OCI-LY7 (cell line): ENCODE measurements around the gene HDGF. TPM values are rescaled to one million over a fixed set of nuclear protein-coding genes. Genes with fewer than 3 reads are reported as not detected.

Source experiments
- BruUV-seq: library from RNA; stranded (reverse); fragments of 400-500 nt; replicated peaks from 2 replicates; lab custom pipeline; 2021; lab: Mats Ljungman, UMichigan
- CTCF ChIA-PET: fragments of 300-600 bp; sonication (Branson Sonifier 250); formaldehyde crosslinking; loops from one replicate; lab custom pipeline; 2022; ENCODE audit warnings: antibody characterized with exemption; ENCODE audit not compliant: unreplicated experiment; lab: Charles Lee
- POLR2A ChIA-PET: fragments of 300-600 bp; sonication (Branson Sonifier 250); formaldehyde crosslinking; loops from one replicate; lab custom pipeline; 2022; ENCODE audit warnings: antibody characterized with exemption; lab: Charles Lee
- DNase-seq: peaks from one replicate; pipeline ENCODE4 v3.0.0-alpha.2; 2015; ENCODE audit warnings: low spot score
- H2AFZ ChIP-seq: fragments of 200-600 bp; sonication (generic), shearing (Covaris generic); 2 replicates; pipeline ENCODE4 v1.6.1; 2014; ENCODE audit warnings: mild to moderate bottlenecking, antibody characterized with exemption, low read length, moderate library complexity
- H3K27ac ChIP-seq: fragments of 200-600 bp; sonication (generic); 2 replicates; pipeline ENCODE4 v1.5.1; 2014; ENCODE audit warnings: mixed run types, low read depth, mild to moderate bottlenecking, moderate library complexity, low read length, inconsistent platforms; ENCODE audit not compliant: poor library complexity, severe bottlenecking
- H3K36me3 ChIP-seq: fragments of 200-600 bp; sonication (generic); 2 replicates; pipeline ENCODE4 v1.6.1; 2014; ENCODE audit warnings: mild to moderate bottlenecking, antibody characterized with exemption, low read length, moderate library complexity, mixed read lengths; ENCODE audit not compliant: insufficient read depth
- H3K4me1 ChIP-seq: fragments of 200-600 bp; sonication (generic); 2 replicates; pipeline ENCODE4 v1.5.1; 2014; ENCODE audit warnings: mild to moderate bottlenecking, low read length; ENCODE audit not compliant: insufficient read depth, poor library complexity, severe bottlenecking
- H3K4me2 ChIP-seq: fragments of 200-600 bp; sonication (generic); 2 replicates; pipeline ENCODE4 v1.6.1; 2014; ENCODE audit warnings: mild to moderate bottlenecking, low read length
- H3K4me3 ChIP-seq: fragments of 200-600 bp; sonication (generic); 2 replicates; pipeline ENCODE4 v1.5.1; 2014; ENCODE audit warnings: mild to moderate bottlenecking, low read depth, low read length; ENCODE audit not compliant: poor library complexity, severe bottlenecking
- H3K79me2 ChIP-seq: fragments of 200-600 bp; sonication (generic); 2 replicates; pipeline ENCODE4 v1.6.1; 2016; ENCODE audit warnings: low read depth, mild to moderate bottlenecking, low read length, moderate library complexity, mixed read lengths; ENCODE audit not compliant: insufficient read depth
- H3K9me2 ChIP-seq: fragments of 200-600 bp; sonication (generic); 2 replicates; pipeline ENCODE4 v1.6.1; 2016; ENCODE audit warnings: mild to moderate bottlenecking, low read length, mixed read lengths; ENCODE audit not compliant: insufficient read depth
- H3K9me3 ChIP-seq: fragments of 200-600 bp; sonication (generic); 2 replicates; pipeline ENCODE4 v1.6.1; 2014; ENCODE audit warnings: mild to moderate bottlenecking, mixed run types, low read length, mixed read lengths
- H4K20me1 ChIP-seq: fragments of 200-600 bp; sonication (generic); 2 replicates; pipeline ENCODE4 v1.6.1; 2014; ENCODE audit warnings: mild to moderate bottlenecking, antibody characterized with exemption, low read length, moderate library complexity, mixed read lengths; ENCODE audit not compliant: insufficient read depth
- EZH2phosphoT487 ChIP-seq: fragments of 200-600 bp; sonication (generic); IDR thresholded peaks from 2 replicates; pipeline ENCODE4 v1.6.1; 2018; ENCODE audit warnings: low read depth, borderline replicate concordance, mild to moderate bottlenecking, mixed run types, antibody characterized with exemption, low read length, moderate library complexity, mixed read lengths
- intact Hi-C: fragments of 100-400 bp; cut with micrococcal nuclease; formaldehyde crosslinking; loops from one replicate; pipeline ENCODE4 v1.10.0; 2022; ENCODE audit not compliant: unreplicated experiment
- total RNA-seq, 2 experiments: library from RNA; depleted of rRNA in 1 of 2; stranded (reverse); fragments of >200 nt in 1 of 2; shearing (Covaris generic) in 1 of 2; gene quantifications; 2 replicates each; pipeline ENCODE4 v1.2.3, GENCODE V29; 2014 to 2022
- TF ChIP-seq, protein P1 (sequence below): fragments of 200-600 bp; sonication (generic); conservative IDR thresholded peaks from 2 replicates; pipeline ENCODE4 v1.5.1; 2014; ENCODE audit warnings: mild to moderate bottlenecking, antibody characterized with exemption, low read length, moderate library complexity, mixed read lengths

HDGF gene
- total RNA-seq, 2 experiments from 2014 or later: 291 to 329 TPM

DNA sequence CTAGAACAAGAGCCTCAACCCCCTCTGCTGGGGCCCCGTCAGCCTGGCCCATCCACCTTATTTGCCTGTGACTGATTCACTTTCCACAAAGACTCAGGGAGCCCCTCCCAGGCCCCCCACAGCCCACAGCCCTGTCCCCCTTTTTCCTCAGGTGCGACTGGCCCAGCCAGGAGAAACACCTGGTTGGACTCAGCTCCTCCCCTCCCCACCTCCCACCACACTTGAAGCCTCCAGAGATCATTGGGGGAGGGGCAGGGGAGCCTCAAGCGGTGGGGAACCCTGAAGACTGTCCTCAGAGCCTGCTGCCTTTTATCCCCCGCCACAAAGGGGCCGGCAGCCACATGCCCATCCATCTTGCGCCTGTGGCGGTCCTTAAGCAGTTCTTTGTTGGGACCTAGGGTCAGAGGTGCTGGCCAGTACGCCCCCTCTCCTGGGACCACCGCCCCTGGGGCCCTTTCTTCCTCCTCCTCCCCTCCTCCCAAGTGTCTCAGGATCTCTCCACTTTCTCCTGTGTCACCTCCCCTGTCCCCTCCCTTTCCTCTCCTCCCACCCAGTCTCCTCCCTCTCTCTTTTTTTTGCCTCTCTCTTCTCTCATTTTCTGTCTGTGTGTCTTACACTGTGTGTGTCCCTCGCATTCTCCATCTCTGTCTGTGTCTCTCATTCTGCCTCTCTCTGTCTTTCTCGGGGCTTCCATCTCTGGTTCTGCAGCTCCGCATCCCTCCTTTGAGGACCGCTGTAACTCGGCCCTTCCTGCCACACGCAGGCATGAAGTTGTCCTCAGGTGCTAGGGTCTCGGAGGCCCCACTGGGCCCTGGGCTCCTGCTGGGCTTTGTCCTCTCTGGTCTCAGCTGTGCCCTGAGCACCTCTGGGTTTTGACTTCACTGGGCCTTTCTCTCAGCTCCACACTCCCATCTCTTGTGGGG, 58.3 kb downstream of the HDGF start:
- no peaks in the 10 kb centered on the region for H3K9me2 ChIP-seq
- TF ChIP-seq, protein P1, sequence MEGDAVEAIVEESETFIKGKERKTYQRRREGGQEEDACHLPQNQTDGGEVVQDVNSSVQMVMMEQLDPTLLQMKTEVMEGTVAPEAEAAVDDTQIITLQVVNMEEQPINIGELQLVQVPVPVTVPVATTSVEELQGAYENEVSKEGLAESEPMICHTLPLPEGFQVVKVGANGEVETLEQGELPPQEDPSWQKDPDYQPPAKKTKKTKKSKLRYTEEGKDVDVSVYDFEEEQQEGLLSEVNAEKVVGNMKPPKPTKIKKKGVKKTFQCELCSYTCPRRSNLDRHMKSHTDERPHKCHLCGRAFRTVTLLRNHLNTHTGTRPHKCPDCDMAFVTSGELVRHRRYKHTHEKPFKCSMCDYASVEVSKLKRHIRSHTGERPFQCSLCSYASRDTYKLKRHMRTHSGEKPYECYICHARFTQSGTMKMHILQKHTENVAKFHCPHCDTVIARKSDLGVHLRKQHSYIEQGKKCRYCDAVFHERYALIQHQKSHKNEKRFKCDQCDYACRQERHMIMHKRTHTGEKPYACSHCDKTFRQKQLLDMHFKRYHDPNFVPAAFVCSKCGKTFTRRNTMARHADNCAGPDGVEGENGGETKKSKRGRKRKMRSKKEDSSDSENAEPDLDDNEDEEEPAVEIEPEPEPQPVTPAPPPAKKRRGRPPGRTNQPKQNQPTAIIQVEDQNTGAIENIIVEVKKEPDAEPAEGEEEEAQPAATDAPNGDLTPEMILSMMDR: no peak
- no peak for TF ChIP-seq EZH2phosphoT487
- no peaks in the 10 kb centered on the region for H4K20me1 ChIP-seq
- intact Hi-C loops: no loop called here
- peak overlapping the region; percentile 31 for H3K4me2 ChIP-seq
- ChIA-PET POLR2A (interaction anchor here (0.6 kb wide), 1 partner anchor 386 kb away, joined by 3 read pairs; no protein-coding TSS in a partner anchor), CTCF (no interaction called here)
- no peak overlapping the region for H3K4me3 ChIP-seq
- peaks cover 17% of the 10 kb centered on the region for H3K4me1 ChIP-seq
- H3K36me3 ChIP-seq: no peaks in the 10 kb centered on the region
- H3K9me3 ChIP-seq: no peaks in the 10 kb centered on the region
- H2AFZ ChIP-seq: no peak overlapping the region
- no peak overlapping the region for H3K27ac ChIP-seq
- H3K79me2 ChIP-seq: no peaks in the 10 kb centered on the region
- no TSS peak for BruUV-seq
- DNase-seq: peak; percentile 55

DNA sequence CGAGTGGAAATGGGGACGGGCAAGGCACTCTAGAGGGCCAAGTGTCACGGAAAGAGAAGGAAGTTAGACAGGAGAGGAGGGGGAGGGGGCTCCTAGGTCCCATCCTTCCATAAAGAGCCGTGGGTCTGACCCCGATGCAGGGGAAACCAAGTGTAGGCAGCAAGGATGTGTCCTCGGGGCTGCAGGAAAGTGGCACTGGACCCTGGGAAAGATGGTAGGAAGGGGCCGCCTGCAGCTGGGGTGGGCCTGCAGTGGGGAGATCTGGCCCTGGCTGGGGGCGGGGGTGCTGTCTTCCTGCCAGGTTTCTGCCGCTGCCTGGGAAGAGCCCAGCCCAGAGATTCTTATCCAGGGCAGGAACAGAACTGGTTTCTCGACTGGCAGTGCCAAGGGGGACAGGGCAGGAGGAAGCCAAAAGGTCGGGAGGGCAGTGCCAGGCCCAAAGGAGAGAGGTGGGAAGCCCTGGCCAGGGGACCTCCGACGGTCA, 59.0 kb downstream of the HDGF start:
- Histone ChIP-seq H3K79me2 (no peaks in the 10 kb centered on the region), H3K4me2 (peak overlapping the region; percentile 31; the same call in 1 of the 2 replicates), H3K36me3 (no peaks in the 10 kb centered on the region), H2AFZ (no peak overlapping the region), H3K27ac (no peak overlapping the region), H3K9me3 (no peaks in the 10 kb centered on the region), H3K4me1 (peaks cover 17% of the 10 kb centered on the region), H3K4me3 (no peak overlapping the region), H4K20me1 (no peaks in the 10 kb centered on the region), H3K9me2 (no peaks in the 10 kb centered on the region)
- no peak for DNase-seq
- TF ChIP-seq, protein P1: no peak
- no peak for TF ChIP-seq EZH2phosphoT487
- BruUV-seq: no TSS peak
- ChIA-PET CTCF (no interaction called here), POLR2A (interaction anchor here (0.6 kb wide), 1 partner anchor 387 kb away, joined by 3 read pairs; no protein-coding TSS in a partner anchor)
- intact Hi-C loops: no loop called here

Other genes with a start within 250 kb of the HDGF start
- 22.4 and 26.1 TPM in 2 replicates for gene IQGAP3, start 179.1 kb downstream of the HDGF start, total RNA-seq (2014; rRNA removed; shearing (Covaris generic))
- gene IQGAP3, start 179.1 kb downstream of the HDGF start, total RNA-seq (2022): 28.7 and 37.1 TPM in 2 replicates
- gene TTC24, start 172.0 kb downstream of the HDGF start, total RNA-seq (2014; rRNA removed; shearing (Covaris generic)): 2.8 and 3.6 TPM in 2 replicates
- 11.9 and 12.4 TPM in 2 replicates for gene TTC24, start 172.0 kb downstream of the HDGF start, total RNA-seq (2022)
- gene NAXE, start 159.9 kb downstream of the HDGF start, total RNA-seq (2014; rRNA removed; shearing (Covaris generic)): 71.6 and 81.5 TPM in 2 replicates
- 56.1 and 61.1 TPM in 2 replicates for gene NAXE, start 159.9 kb downstream of the HDGF start, total RNA-seq (2022)
- gene GPATCH4, start 150.2 kb downstream of the HDGF start, total RNA-seq (2014; rRNA removed; shearing (Covaris generic)): 33.3 and 40.9 TPM in 2 replicates
- 38.5 and 51.6 TPM in 2 replicates for gene GPATCH4, start 150.2 kb downstream of the HDGF start, total RNA-seq (2022)
- gene HAPLN2, start 132.3 kb downstream of the HDGF start, total RNA-seq (2014; rRNA removed; shearing (Covaris generic)): 0.41 and 0.62 TPM in 2 replicates
- 1.1 and 1.4 TPM in 2 replicates for gene HAPLN2, start 132.3 kb downstream of the HDGF start, total RNA-seq (2022)
- gene BCAN, start 109.6 kb downstream of the HDGF start, total RNA-seq (2014; rRNA removed; shearing (Covaris generic)): 0.44 TPM in 1 of 2 replicates, not detected in the other
- gene BCAN, start 109.6 kb downstream of the HDGF start, total RNA-seq (2022): not detected in 2 replicates
- not detected in 2 replicates for gene NES, start 74.3 kb downstream of the HDGF start, total RNA-seq (2014; rRNA removed; shearing (Covaris generic))
- not detected in 2 replicates for gene NES, start 74.3 kb downstream of the HDGF start, total RNA-seq (2022)
- gene CRABP2, start 46.1 kb downstream of the HDGF start, total RNA-seq (2014; rRNA removed; shearing (Covaris generic)): 1.4 and 2.8 TPM in 2 replicates
- 1.5 and 2.1 TPM in 2 replicates for gene CRABP2, start 46.1 kb downstream of the HDGF start, total RNA-seq (2022)
- 24.7 and 28.0 TPM in 2 replicates for gene METTL25B, start 23.2 kb downstream of the HDGF start, total RNA-seq (2014; rRNA removed; shearing (Covaris generic))
- gene METTL25B, start 23.2 kb downstream of the HDGF start, total RNA-seq (2022): 45.6 and 54.1 TPM in 2 replicates
- gene ISG20L2, start 22.9 kb downstream of the HDGF start, total RNA-seq (2014; rRNA removed; shearing (Covaris generic)): 36.5 and 37.9 TPM in 2 replicates
- gene ISG20L2, start 22.9 kb downstream of the HDGF start, total RNA-seq (2022): 71.3 and 74.1 TPM in 2 replicates
- 55.3 and 69.0 TPM in 2 replicates for gene MRPL24, start 10.6 kb downstream of the HDGF start, total RNA-seq (2014; rRNA removed; shearing (Covaris generic))
- gene MRPL24, start 10.6 kb downstream of the HDGF start, total RNA-seq (2022): 49.3 and 56.6 TPM in 2 replicates
- gene PRCC, start 15.9 kb upstream of the HDGF start, total RNA-seq (2014; rRNA removed; shearing (Covaris generic)): 53.7 and 54.0 TPM in 2 replicates
- gene PRCC, start 15.9 kb upstream of the HDGF start, total RNA-seq (2022): 81.5 and 82.9 TPM in 2 replicates
- gene SH2D2A, start 65.2 kb upstream of the HDGF start, total RNA-seq (2014; rRNA removed; shearing (Covaris generic)): 5.5 and 5.8 TPM in 2 replicates
- 2.1 and 2.2 TPM in 2 replicates for gene SH2D2A, start 65.2 kb upstream of the HDGF start, total RNA-seq (2022)
- gene INSRR, start 107.4 kb upstream of the HDGF start, total RNA-seq (2014; rRNA removed; shearing (Covaris generic)): not detected in 2 replicates
- not detected in 2 replicates for gene INSRR, start 107.4 kb upstream of the HDGF start, total RNA-seq (2022)
- not detected in 2 replicates for gene NTRK1, start 109.2 kb upstream of the HDGF start, total RNA-seq (2014; rRNA removed; shearing (Covaris generic))
- gene NTRK1, start 109.2 kb upstream of the HDGF start, total RNA-seq (2022): not detected in 2 replicates
- gene PEAR1, start 142.0 kb upstream of the HDGF start, total RNA-seq (2014; rRNA removed; shearing (Covaris generic)): not detected in 2 replicates
- not detected in 2 replicates for gene PEAR1, start 142.0 kb upstream of the HDGF start, total RNA-seq (2022)
- not detected in 2 replicates for gene LRRC71, start 169.0 kb upstream of the HDGF start, total RNA-seq (2014; rRNA removed; shearing (Covaris generic))
- gene LRRC71, start 169.0 kb upstream of the HDGF start, total RNA-seq (2022): not detected in 2 replicates